Measurements from ENCODE around the gene DONSON.

Gene DONSON

DNA sequence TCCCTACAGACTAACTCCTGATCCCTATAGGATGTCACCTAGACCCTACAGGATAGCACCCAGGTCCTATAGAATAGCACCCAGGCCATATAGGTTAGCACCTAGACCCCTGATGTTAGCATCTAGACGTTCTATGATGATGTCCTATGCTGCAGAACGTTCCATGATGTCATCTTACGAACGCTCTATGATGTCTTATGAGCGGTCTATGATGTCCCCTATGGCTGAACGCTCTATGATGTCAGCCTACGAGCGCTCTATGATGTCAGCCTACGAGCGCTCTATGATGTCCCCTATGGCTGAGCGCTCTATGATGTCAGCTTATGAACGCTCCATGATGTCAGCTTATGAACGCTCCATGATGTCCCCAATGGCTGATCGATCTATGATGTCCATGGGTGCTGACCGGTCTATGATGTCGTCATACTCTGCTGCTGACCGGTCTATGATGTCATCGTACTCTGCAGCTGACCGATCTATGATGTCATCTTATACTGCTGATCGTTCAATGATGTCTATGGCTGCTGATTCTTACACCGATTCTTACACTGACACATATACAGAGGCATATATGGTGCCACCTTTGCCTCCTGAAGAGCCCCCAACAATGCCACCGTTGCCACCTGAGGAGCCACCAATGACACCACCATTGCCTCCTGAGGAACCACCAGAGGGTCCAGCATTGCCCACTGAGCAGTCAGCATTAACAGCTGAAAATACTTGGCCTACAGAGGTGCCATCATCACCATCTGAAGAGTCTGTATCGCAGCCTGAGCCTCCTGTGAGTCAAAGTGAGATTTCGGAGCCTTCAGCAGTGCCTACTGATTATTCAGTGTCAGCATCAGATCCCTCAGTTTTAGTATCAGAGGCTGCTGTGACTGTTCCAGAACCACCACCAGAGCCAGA is 36.1 kb downstream of the DONSON start:
- H3K27ac ChIP-seq: no peak overlapping the region
- no peak for TF ChIP-seq ZFX (IDR thresholded peaks at IDR 0.05; ENCODE audit: borderline replicate concordance)
- TF ChIP-seq, protein P1, sequence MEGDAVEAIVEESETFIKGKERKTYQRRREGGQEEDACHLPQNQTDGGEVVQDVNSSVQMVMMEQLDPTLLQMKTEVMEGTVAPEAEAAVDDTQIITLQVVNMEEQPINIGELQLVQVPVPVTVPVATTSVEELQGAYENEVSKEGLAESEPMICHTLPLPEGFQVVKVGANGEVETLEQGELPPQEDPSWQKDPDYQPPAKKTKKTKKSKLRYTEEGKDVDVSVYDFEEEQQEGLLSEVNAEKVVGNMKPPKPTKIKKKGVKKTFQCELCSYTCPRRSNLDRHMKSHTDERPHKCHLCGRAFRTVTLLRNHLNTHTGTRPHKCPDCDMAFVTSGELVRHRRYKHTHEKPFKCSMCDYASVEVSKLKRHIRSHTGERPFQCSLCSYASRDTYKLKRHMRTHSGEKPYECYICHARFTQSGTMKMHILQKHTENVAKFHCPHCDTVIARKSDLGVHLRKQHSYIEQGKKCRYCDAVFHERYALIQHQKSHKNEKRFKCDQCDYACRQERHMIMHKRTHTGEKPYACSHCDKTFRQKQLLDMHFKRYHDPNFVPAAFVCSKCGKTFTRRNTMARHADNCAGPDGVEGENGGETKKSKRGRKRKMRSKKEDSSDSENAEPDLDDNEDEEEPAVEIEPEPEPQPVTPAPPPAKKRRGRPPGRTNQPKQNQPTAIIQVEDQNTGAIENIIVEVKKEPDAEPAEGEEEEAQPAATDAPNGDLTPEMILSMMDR (IDR thresholded peaks at IDR 0.05): no peak

DNA sequence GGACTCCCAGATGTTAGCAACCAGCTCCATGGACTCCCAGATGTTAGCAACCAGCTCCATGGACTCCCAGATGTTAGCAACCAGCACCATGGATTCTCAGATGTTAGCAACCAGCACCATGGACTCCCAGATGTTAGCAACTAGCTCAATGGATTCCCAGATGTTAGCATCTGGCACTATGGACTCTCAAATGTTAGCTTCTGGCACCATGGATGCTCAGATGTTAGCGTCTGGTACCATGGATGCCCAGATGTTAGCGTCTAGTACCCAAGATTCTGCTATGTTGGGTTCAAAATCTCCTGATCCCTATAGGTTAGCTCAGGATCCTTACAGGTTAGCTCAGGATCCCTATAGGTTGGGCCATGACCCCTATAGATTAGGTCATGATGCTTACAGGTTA is 36.8 kb downstream of the DONSON start:
- no peak overlapping the region for H3K27ac ChIP-seq
- TF ChIP-seq, protein P1 (IDR thresholded peaks at IDR 0.05): no peak
- TF ChIP-seq ZFX (IDR thresholded peaks at IDR 0.05; ENCODE audit: borderline replicate concordance): no peak

DNA sequence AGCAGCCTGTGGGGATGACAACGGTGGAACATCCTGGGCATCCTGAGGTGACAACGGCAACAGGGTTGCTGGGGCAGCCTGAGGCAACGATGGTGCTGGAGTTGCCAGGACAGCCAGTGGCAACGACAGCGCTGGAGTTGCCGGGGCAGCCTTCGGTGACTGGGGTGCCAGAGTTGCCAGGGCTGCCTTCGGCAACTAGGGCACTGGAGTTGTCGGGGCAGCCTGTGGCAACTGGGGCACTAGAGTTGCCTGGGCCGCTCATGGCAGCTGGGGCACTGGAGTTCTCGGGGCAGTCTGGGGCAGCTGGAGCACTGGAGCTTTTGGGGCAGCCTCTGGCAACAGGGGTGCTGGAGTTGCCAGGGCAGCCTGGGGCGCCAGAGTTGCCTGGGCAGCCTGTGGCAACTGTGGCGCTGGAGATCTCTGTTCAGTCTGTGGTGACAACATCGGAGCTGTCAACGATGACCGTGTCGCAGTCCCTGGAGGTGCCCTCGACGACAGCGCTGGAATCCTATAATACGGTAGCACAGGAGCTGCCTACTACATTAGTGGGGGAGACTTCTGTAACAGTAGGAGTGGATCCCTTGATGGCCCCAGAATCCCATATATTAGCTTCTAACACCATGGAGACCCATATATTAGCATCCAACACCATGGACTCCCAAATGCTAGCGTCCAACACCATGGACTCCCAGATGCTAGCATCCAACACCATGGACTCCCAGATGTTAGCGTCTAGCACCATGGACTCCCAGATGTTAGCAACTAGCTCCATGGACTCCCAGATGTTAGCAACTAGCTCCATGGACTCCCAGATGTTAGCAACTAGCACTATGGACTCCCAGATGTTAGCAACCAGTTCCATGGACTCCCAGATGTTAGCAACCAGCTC is 37.5 kb downstream of the DONSON start:
- TF ChIP-seq, protein P1 (IDR thresholded peaks at IDR 0.05): no peak
- no peak for TF ChIP-seq ZFX (IDR thresholded peaks at IDR 0.05; ENCODE audit: borderline replicate concordance)
- H3K27ac ChIP-seq: no peak overlapping the region

DNA sequence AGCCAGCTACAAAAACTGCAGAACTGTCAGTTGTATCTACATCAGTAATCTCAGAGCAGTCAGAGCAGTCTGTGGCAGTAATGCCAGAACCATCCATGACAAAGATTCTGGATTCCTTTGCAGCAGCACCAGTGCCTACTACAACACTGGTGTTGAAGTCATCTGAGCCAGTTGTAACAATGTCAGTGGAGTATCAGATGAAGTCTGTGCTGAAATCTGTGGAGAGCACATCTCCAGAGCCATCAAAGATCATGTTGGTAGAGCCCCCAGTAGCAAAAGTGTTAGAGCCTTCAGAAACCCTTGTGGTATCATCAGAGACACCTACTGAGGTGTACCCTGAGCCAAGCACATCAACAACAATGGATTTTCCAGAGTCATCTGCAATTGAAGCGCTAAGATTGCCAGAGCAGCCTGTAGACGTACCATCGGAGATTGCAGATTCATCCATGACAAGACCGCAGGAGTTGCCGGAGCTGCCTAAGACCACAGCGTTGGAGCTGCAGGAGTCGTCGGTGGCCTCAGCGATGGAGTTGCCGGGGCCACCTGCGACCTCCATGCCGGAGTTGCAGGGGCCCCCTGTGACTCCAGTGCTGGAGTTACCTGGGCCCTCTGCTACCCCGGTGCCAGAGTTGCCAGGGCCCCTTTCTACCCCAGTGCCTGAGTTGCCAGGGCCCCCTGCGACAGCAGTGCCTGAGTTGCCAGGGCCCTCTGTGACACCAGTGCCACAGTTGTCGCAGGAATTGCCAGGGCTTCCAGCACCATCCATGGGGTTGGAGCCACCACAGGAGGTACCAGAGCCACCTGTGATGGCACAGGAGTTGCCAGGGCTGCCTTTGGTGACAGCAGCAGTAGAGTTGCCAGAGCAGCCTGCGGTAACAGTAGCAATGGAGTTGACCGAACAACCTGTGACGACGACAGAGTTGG is 38.4 kb downstream of the DONSON start:
- TF ChIP-seq, protein P1 (IDR thresholded peaks at IDR 0.05): no peak
- no peak for TF ChIP-seq ZFX (IDR thresholded peaks at IDR 0.05; ENCODE audit: borderline replicate concordance)

DNA sequence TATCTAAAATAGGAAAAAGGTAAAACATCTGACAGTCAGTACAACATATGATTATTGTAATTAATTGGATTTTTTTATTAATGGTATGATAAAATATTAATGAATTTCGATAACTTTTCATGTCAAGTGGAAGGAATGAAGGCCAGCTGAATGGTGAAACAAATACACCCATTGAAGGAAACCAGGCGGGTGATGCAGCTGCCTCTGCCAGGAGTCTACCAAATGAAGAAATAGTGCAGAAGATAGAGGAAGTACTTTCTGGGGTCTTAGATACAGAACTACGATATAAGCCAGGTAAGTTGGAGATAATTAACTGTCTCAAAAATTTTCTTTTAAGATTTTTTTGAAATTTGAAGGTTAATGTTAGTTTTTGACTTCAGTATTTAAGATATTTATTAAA is 42.4 kb downstream of the DONSON start:
- TF ChIP-seq ZFX (IDR thresholded peaks at IDR 0.05; ENCODE audit: borderline replicate concordance): no peak
- TF ChIP-seq, protein P1 (IDR thresholded peaks at IDR 0.05): no peak
- H3K27ac ChIP-seq: no peak overlapping the region

More for the DNA sequence above, 38.4 kb downstream of the DONSON start:
- no peak overlapping the region for H3K27ac ChIP-seq

DNA sequence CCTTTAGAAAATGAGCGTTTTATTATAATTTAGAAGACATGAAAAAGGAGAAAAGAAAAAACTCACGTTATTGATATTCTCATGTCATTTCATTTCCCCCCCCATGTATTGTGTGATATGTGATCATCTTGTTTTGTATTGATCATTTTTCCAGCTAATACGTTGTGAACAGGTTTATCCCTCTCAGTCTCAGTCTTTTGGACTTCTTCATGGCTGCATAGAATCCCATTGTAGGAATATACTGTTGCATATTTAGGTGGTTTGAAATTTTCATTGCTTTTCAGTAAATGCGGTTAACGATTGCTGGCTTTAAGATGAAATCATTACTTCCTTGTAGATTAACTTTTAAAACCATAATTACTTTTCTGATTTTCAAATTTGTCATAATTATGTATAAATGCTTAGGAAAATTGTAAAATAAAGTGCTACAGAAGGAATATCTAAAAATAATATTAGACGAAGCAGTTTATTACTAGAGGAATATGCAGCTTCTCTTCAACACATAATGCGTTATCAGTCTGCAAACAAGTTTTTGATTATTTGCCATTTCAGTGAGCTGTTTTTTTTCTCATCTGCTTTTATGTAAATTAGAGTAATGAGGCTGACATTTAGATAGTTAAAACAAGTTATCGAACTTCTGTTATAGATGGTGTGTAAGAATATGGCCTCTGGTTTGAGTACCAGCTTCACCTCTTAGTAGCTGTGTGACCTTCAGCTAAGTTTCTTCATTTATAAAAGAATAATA is 43.9 kb downstream of the DONSON start:
- TF ChIP-seq, protein P1 (IDR thresholded peaks at IDR 0.05): no peak
- TF ChIP-seq ZFX (IDR thresholded peaks at IDR 0.05; ENCODE audit: borderline replicate concordance): no peak
- H3K27ac ChIP-seq: peak overlapping the region; percentile 99
